GM19324 (cell line): Measurements from ENCODE around the gene PACC1.
"Not testable (repeated sequence)": the region's sequence is repeated elsewhere in the genome, so short reads cannot be mapped to it uniquely, and the experiment has no call there.

Experiments used
- ATAC-seq: cut with Tn5 transposase; IDR thresholded peaks from one replicate; pipeline ENCODE4 v1.9.1; 2021; ENCODE audit warnings: mild to moderate bottlenecking, moderate library complexity; ENCODE audit not compliant: unreplicated experiment, low FRiP score

PACC1 gene

GRCh38 chr1:212346601-212347000 is 68.1 kb downstream of the PACC1 start:
- no peak for ATAC-seq

- no peak for ATAC-seq
Observed at GRCh38 chr1:212344905-212345304, 69.8 kb downstream of the PACC1 start.

GRCh38 chr1:212341090-212341489 is 73.6 kb downstream of the PACC1 start:
- ATAC-seq: no peak

- no peak for ATAC-seq
Observed at GRCh38 chr1:212329105-212329504, 85.6 kb downstream of the PACC1 start.

GRCh38 chr1:212328248-212328647 is 86.4 kb downstream of the PACC1 start:
- ATAC-seq: no peak

GRCh38 chr1:212326541-212326940 is 88.1 kb downstream of the PACC1 start:
- no peak for ATAC-seq

- no peak for ATAC-seq
Observed at GRCh38 chr1:212323066-212323465, 91.6 kb downstream of the PACC1 start.

- ATAC-seq: not testable (repeated sequence)
Observed at GRCh38 chr1:212321031-212321430, 93.7 kb downstream of the PACC1 start.

- no peak for ATAC-seq
Observed at GRCh38 chr1:212317916-212318315, 96.8 kb downstream of the PACC1 start.

GRCh38 chr1:212315907-212316306 is 98.8 kb downstream of the PACC1 start:
- no peak for ATAC-seq

GRCh38 chr1:212315184-212315583 is 99.5 kb downstream of the PACC1 start:
- no peak for ATAC-seq
